IMR-90 (cell line): ENCODE data around the gene HNRNPLL.

ENCODE experiments used
- CEBPB ChIP-seq: IDR thresholded peaks from 2 replicates; pipeline ENCODE4 v1.6.1; 2012; ENCODE audit warnings: low read depth, low read length, improper control_type of control experiment
- SMC3 ChIP-seq: fragments of 150-350 bp; IDR thresholded peaks from 2 replicates; pipeline ENCODE4 v1.6.1; 2016; ENCODE audit warnings: low read depth, mild to moderate bottlenecking, antibody characterized with exemption, low read length, moderate library complexity

DNA sequence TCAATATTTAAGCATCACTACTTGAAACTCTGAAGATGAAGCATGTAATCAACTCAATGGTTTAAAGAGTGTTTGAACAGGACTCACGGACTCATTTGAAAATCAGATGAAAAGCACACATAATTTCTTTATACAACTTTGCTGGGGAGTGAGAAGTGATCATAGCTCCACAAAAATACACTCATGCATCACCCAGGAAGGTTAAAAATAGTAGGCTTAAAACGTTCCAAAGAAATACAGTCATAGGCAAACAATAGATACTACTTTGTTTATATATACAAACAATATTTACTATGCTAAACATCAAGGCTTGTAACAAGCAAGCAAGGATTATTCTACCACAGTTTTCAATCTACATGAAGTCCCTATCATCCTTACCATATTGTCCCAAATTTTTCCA is 11.6 kb downstream of the HNRNPLL start:
- TF ChIP-seq SMC3 (no peak), CEBPB (no peak)
